Caco-2 (cell line): ENCODE measurements around the gene SIK2. TPM values are rescaled to one million over a fixed set of nuclear protein-coding genes. Genes with fewer than 3 reads are reported as not detected.
A peak's percentile ranks its signal among the peaks of the same experiment; 100 is the strongest.

Experiments used
- BruUV-seq: library from RNA; stranded (reverse); fragments of 400-500 nt; replicated peaks from 2 replicates; lab custom pipeline; 2021; lab: Mats Ljungman, UMichigan
- CTCF ChIA-PET: fragments of 300-600 bp; sonication (Branson Sonifier 250); formaldehyde crosslinking; loops from one replicate; lab custom pipeline; 2022; ENCODE audit warnings: antibody characterized with exemption; lab: Charles Lee
- POLR2A ChIA-PET: fragments of 300-600 bp; sonication (Branson Sonifier 250); formaldehyde crosslinking; loops from one replicate; lab custom pipeline; 2022; ENCODE audit warnings: antibody characterized with exemption; lab: Charles Lee
- DNase-seq, 2 experiments: peaks; one replicate each; pipeline versions ENCODE4 v3.0.0 to v3.0.0-alpha.2; 2020 to 2022
- H3K27me3 ChIP-seq: replicated peaks from 2 replicates; pipeline ENCODE4 v1.6.0; 2011; ENCODE audit warnings: low read length; ENCODE audit not compliant: control insufficient read depth, insufficient read depth
- H3K36me3 ChIP-seq: 2 replicates; pipeline ENCODE4 v1.5.1; 2011; ENCODE audit warnings: low read length; ENCODE audit not compliant: control insufficient read depth, insufficient read depth
- H3K4me1 ChIP-seq: fragments of 250-450 bp; sonication (Bioruptor Pico); 2 replicates; pipeline ENCODE4 v1.5.1; 2020; ENCODE audit warnings: mild to moderate bottlenecking
- H3K4me3 ChIP-seq: 2 replicates; pipeline ENCODE4 v1.5.1; 2011; ENCODE audit warnings: low read depth, mild to moderate bottlenecking, control low read depth, low read length
- H3K9me3 ChIP-seq: fragments of 250-450 bp; sonication (Bioruptor Pico); 2 replicates; pipeline ENCODE4 v1.5.1; 2020; ENCODE audit warnings: mild to moderate bottlenecking, moderate library complexity
- H3K27ac Mint-ChIP-seq: one replicate; pipeline ENCODE4 v1.8.0; 2022; ENCODE audit warnings: mixed read lengths; ENCODE audit not compliant: unreplicated experiment
- H3K27me3 Mint-ChIP-seq: one replicate; pipeline ENCODE4 v1.8.0; 2022; ENCODE audit warnings: mixed read lengths; ENCODE audit not compliant: insufficient read depth, unreplicated experiment
- H3K36me3 Mint-ChIP-seq: one replicate; pipeline ENCODE4 v1.8.0; 2022; ENCODE audit warnings: mild to moderate bottlenecking, mixed read lengths; ENCODE audit not compliant: insufficient read depth, unreplicated experiment
- H3K4me1 Mint-ChIP-seq: one replicate; pipeline ENCODE4 v1.8.0; 2022; ENCODE audit warnings: low read depth, mixed read lengths; ENCODE audit not compliant: unreplicated experiment
- H3K4me3 Mint-ChIP-seq: one replicate; pipeline ENCODE4 v1.8.0; 2022; ENCODE audit warnings: mild to moderate bottlenecking, moderate library complexity, mixed read lengths; ENCODE audit not compliant: unreplicated experiment
- H3K9me3 Mint-ChIP-seq: one replicate; pipeline ENCODE4 v1.8.0; 2022; ENCODE audit warnings: mixed read lengths; ENCODE audit not compliant: unreplicated experiment
- intact Hi-C: fragments of 100-400 bp; cut with micrococcal nuclease; formaldehyde crosslinking; loops from one replicate; pipeline ENCODE4 v1.10.0; 2022; ENCODE audit not compliant: unreplicated experiment
- total RNA-seq: library from RNA; stranded (reverse); gene quantifications from 2 replicates; pipeline ENCODE4 v1.2.3, GENCODE V29; 2022
- TF ChIP-seq, protein P1 (sequence below), 2 experiments: fragments of 200-600 bp in 1 of 2; IDR thresholded peaks; 1 replicate in 1 of 2; 2 replicates in 1 of 2; pipeline versions ENCODE4 v1.5.1 to v1.8.0; 2011 to 2022; ENCODE audit warnings: antibody characterized with exemption in 1 of 2, control low read depth in 1 of 2, inconsistent platforms in 1 of 2, low read depth in 1 of 2, low read length in 1 of 2, mild to moderate bottlenecking in 1 of 2, moderate library complexity in 1 of 2; ENCODE audit not compliant: insufficient read depth in 1 of 2, severe bottlenecking in 1 of 2, unreplicated experiment in 1 of 2

Gene SIK2
- total RNA-seq, 1 experiment from 2014 or later = 40.2 TPM

DNA sequence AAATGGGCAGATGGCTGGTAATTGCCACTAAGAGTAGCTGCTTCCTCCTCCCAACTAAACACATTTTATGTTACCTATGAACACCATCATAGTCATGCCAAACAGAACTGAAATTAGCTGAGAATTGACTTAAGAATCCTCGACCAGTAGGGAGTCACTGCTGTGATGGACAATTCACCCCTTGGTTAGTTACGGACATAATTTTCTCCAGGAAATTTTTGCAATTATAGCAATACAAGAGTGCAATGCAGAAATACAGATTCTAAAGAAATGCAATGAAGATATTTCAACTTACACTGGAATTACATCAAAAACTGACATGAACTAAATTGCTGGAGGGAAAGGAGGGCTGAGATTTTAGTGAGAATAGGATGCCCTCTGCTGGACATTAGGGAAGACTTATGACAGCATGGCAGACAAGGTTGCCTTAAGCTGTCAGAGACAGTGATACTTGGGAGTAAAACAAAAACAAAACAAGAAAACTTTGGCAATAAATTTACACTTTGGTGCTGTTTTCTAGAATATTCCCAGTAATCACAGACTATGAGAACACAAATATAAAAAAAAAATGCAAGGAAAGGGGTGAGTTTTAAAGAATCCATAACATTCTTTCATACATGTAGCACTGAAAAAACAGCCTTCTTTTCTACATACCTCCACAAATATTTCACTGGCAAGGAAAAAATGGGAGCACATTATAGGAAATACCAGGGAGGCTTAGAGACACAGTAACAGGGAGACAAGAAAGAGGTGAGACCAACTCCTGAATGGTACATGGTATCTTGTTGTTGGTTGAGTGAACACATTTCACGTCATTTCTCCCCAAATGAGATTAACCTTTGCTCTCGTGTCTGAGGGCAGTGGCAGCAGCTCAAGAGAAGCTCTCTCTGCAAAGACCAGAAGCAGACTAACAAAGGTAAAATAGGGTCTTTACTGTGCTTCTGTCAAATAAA lies 175.1 kb downstream of the SIK2 start:
- no peaks in the 10 kb centered on the region for H3K27me3 Mint-ChIP-seq
- Histone ChIP-seq H3K4me3 (no peak overlapping the region), H3K4me1 (peaks cover 17% of the 10 kb centered on the region), H3K9me3 (no peaks in the 10 kb centered on the region), H3K36me3 (no peaks in the 10 kb centered on the region), H3K27me3 (no peaks in the 10 kb centered on the region)
- peak; percentile 54 to 71 for DNase-seq
- peaks cover 17% of the 10 kb centered on the region for H3K4me1 Mint-ChIP-seq
- peak overlapping the region; percentile 39 for H3K27ac Mint-ChIP-seq
- TF ChIP-seq, protein P1, sequence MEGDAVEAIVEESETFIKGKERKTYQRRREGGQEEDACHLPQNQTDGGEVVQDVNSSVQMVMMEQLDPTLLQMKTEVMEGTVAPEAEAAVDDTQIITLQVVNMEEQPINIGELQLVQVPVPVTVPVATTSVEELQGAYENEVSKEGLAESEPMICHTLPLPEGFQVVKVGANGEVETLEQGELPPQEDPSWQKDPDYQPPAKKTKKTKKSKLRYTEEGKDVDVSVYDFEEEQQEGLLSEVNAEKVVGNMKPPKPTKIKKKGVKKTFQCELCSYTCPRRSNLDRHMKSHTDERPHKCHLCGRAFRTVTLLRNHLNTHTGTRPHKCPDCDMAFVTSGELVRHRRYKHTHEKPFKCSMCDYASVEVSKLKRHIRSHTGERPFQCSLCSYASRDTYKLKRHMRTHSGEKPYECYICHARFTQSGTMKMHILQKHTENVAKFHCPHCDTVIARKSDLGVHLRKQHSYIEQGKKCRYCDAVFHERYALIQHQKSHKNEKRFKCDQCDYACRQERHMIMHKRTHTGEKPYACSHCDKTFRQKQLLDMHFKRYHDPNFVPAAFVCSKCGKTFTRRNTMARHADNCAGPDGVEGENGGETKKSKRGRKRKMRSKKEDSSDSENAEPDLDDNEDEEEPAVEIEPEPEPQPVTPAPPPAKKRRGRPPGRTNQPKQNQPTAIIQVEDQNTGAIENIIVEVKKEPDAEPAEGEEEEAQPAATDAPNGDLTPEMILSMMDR (IDR thresholded peaks at IDR 0.05; ENCODE audit: insufficient read depth in 1 of 2, low read depth in 1 of 2, low read length in 1 of 2, severe bottlenecking in 1 of 2, unreplicated experiment in 1 of 2) = peak; percentile 95 to 96
- intact Hi-C loops = loop anchor here (1.0 to 2.0 kb wide), 10 partner anchors 11 to 323 kb away; partner anchors contain the start of genes PPP2R1B and SIK2
- ChIA-PET CTCF (interaction anchor here (0.5 to 3.0 kb wide), 25 partner anchors 9 to 380 kb away, joined by 3 to 46 read pairs (median 3); partner anchors contain the start of genes ALG9, PPP2R1B and SIK2), POLR2A (interaction anchor here (0.6 to 3.3 kb wide), 2 partner anchors 11 to 175 kb away, joined by 4 to 17 read pairs; partner anchors contain the start of gene PPP2R1B)
- H3K36me3 Mint-ChIP-seq = no peaks in the 10 kb centered on the region
- no TSS peak for BruUV-seq
- peak overlapping the region; percentile 4 for H3K4me3 Mint-ChIP-seq
- no peaks in the 10 kb centered on the region for H3K9me3 Mint-ChIP-seq

DNA sequence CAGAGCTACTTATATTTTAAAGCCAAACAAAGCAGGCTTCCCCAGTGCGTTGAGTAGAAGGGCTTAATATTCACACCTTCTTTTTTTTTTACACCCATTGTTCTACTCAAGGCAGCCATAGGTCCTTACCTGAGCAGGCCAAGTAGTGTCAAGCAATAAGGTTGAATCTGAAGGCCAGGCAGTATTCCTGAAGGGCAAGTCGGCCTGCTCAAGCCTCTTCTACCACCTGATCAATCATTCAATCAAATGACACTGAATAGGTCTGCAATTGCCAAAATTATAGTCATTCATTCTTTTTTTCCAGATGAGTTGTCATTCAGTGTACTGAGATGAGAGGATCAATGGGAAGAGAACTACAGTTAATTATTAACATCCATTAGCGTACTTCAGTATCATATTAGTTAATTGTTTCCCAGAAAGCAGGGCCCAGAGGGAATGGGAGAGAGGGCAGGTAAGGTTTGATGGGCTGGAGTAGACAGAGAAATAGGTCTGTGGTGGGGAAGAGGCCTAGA lies 175.9 kb downstream of the SIK2 start:
- H3K9me3 Mint-ChIP-seq = no peaks in the 10 kb centered on the region
- H3K36me3 Mint-ChIP-seq = no peaks in the 10 kb centered on the region
- TF ChIP-seq, protein P1 (IDR thresholded peaks at IDR 0.05; ENCODE audit: insufficient read depth in 1 of 2, low read depth in 1 of 2, low read length in 1 of 2, severe bottlenecking in 1 of 2, unreplicated experiment in 1 of 2) = no peak
- H3K4me1 ChIP-seq = peaks cover 17% of the 10 kb centered on the region
- CTCF ChIA-PET = interaction anchor here (0.8 to 3.0 kb wide), 14 partner anchors 8 to 191 kb away, joined by 3 to 46 read pairs (median 8); partner anchors contain the start of genes ALG9, PPP2R1B and SIK2
- DNase-seq = no peak
- peak overlapping the region; percentile 4 for H3K4me3 Mint-ChIP-seq
- no peak overlapping the region for H3K4me3 ChIP-seq
- intact Hi-C loops = no loop called here
- no peaks in the 10 kb centered on the region for H3K36me3 ChIP-seq
- H3K27ac Mint-ChIP-seq = peak overlapping the region; percentile 39
- no peaks in the 10 kb centered on the region for H3K9me3 ChIP-seq
- no peaks in the 10 kb centered on the region for H3K27me3 Mint-ChIP-seq
- BruUV-seq = no TSS peak
- H3K27me3 ChIP-seq = no peaks in the 10 kb centered on the region
- peaks cover 17% of the 10 kb centered on the region for H3K4me1 Mint-ChIP-seq
- POLR2A ChIA-PET = no interaction called here

DNA sequence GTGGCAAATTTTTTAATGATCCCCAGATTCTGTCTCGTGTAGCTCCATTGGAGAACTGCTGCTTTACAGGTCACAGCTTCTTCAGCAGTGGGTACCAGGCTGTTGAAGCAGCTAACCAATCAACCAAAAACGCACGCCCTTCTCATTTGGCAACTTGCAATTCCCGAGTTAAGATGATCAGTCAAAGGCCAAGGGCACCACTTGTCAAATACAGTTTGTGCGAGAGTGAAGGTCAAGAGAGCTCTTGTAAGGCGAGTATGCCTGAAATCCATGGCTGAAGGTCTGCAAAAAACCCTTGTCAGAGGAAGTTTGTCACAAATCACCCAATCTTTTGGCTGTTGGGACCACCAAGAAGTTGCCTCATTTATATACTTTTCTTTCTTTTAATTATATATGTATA lies 176.9 kb downstream of the SIK2 start:
- no peaks in the 10 kb centered on the region for H3K36me3 Mint-ChIP-seq
- no peak overlapping the region for H3K27ac Mint-ChIP-seq
- no peaks in the 10 kb centered on the region for H3K27me3 ChIP-seq
- TF ChIP-seq, protein P1 (IDR thresholded peaks at IDR 0.05; ENCODE audit: insufficient read depth in 1 of 2, low read depth in 1 of 2, low read length in 1 of 2, severe bottlenecking in 1 of 2, unreplicated experiment in 1 of 2) = no peak
- H3K4me3 ChIP-seq = no peak overlapping the region
- intact Hi-C loops = no loop called here
- peaks cover 17% of the 10 kb centered on the region for H3K4me1 ChIP-seq
- no peaks in the 10 kb centered on the region for H3K9me3 ChIP-seq
- H3K9me3 Mint-ChIP-seq = no peaks in the 10 kb centered on the region
- H3K4me3 Mint-ChIP-seq = no peak overlapping the region
- H3K36me3 ChIP-seq = no peaks in the 10 kb centered on the region
- peaks cover 17% of the 10 kb centered on the region for H3K4me1 Mint-ChIP-seq
- DNase-seq = no peak
- ChIA-PET POLR2A (no interaction called here), CTCF (interaction anchor here (0.7 to 3.0 kb wide), 3 partner anchors 13 to 332 kb away, joined by 3 to 46 read pairs (median 19); partner anchors contain the start of gene PPP2R1B)
- BruUV-seq = no TSS peak
- H3K27me3 Mint-ChIP-seq = no peaks in the 10 kb centered on the region
